ENCODE data around the gene GPATCH1. TPM values are rescaled to one million over a fixed set of nuclear protein-coding genes. Genes with fewer than 3 reads are reported as not detected.
A peak's percentile ranks its signal among the peaks of the same experiment; 100 is the strongest.

Gene GPATCH1
- total RNA-seq, 1 experiment from 2014 or later, result 7.8 TPM

GRCh38 chr19:33176670-33177416 lies 95.9 kb downstream of the GPATCH1 start:
- DNase-seq (ENCODE audit: low read depth, low spot score) (peak; percentile 97), ATAC-seq (peak; percentile 92)
- BruUV-seq (replicated peaks), result TSS peak; percentile 99
- no peaks in the 10 kb centered on the region for H4K20me1 ChIP-seq (ENCODE audit: insufficient read depth)
- RAD21 ChIA-PET (ENCODE audit: low non-redundant PET in 1 of 2, low total read pairs in 2 of 2, uncharacterized antibody in 2 of 2, unreplicated experiment in 2 of 2), result no interaction called here
- peaks cover 20 to 31% of the 10 kb centered on the region in 2 experiments for H3K4me1 ChIP-seq (ENCODE audit: control insufficient read depth in 1 of 2, insufficient read depth in 2 of 2, low read length in 2 of 2)
- POLR2A ChIA-PET, result interaction anchor here (1.0 to 1.2 kb wide), 4 partner anchors 10 to 197 kb away, joined by 3 to 5 read pairs (median 4); partner anchors contain the start of gene CEBPG
- H2AFZ ChIP-seq (ENCODE audit: low read depth, low read length, poor library complexity, severe bottlenecking), result no peak overlapping the region
- no peaks in the 10 kb centered on the region for H3K9me2 ChIP-seq (ENCODE audit: insufficient read depth)
- TF ChIP-seq, protein P1, sequence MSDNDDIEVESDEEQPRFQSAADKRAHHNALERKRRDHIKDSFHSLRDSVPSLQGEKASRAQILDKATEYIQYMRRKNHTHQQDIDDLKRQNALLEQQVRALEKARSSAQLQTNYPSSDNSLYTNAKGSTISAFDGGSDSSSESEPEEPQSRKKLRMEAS (IDR thresholded peaks at IDR 0.05), result peak; percentile 72
- peak; percentile 56; the same call in 1 of the 2 replicates for TF ChIP-seq SIN3A (IDR thresholded peaks at IDR 0.05; ENCODE audit: low read depth)
- peak; percentile 98 for TF ChIP-seq EGR1 (IDR thresholded peaks at IDR 0.05; ENCODE audit: low read depth)
- peak; percentile 98 for TF ChIP-seq POLR2AphosphoS5 (IDR thresholded peaks at IDR 0.05; ENCODE audit: low read depth, low read length)
- peak; percentile 99 for TF ChIP-seq ATF3 (IDR thresholded peaks at IDR 0.05)
- TF ChIP-seq, protein P2, sequence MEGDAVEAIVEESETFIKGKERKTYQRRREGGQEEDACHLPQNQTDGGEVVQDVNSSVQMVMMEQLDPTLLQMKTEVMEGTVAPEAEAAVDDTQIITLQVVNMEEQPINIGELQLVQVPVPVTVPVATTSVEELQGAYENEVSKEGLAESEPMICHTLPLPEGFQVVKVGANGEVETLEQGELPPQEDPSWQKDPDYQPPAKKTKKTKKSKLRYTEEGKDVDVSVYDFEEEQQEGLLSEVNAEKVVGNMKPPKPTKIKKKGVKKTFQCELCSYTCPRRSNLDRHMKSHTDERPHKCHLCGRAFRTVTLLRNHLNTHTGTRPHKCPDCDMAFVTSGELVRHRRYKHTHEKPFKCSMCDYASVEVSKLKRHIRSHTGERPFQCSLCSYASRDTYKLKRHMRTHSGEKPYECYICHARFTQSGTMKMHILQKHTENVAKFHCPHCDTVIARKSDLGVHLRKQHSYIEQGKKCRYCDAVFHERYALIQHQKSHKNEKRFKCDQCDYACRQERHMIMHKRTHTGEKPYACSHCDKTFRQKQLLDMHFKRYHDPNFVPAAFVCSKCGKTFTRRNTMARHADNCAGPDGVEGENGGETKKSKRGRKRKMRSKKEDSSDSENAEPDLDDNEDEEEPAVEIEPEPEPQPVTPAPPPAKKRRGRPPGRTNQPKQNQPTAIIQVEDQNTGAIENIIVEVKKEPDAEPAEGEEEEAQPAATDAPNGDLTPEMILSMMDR (IDR thresholded peaks at IDR 0.05 in 2 of 3, conservative IDR thresholded peaks at IDR 0.05 in 1 of 3; ENCODE audit: borderline replicate concordance in 1 of 3, insufficient read depth in 1 of 3, low read depth in 2 of 3, low read length in 2 of 3), result peak in 2 of 3 experiments; percentile 6 to 12; a peak in 1 of 6 replicates
- TF ChIP-seq TCF7L2 (IDR thresholded peaks at IDR 0.05; ENCODE audit: borderline replicate concordance, extremely low read depth, insufficient read depth, insufficient read length), result no peak
- TF ChIP-seq RAD21 (IDR thresholded peaks at IDR 0.05; ENCODE audit: low read depth), result no peak
- peak; percentile 33; the same call in 1 of the 2 replicates for TF ChIP-seq SP1 (IDR thresholded peaks at IDR 0.05; ENCODE audit: low read depth)
- peak; percentile 82 for TF ChIP-seq ELF1 (IDR thresholded peaks at IDR 0.05; ENCODE audit: borderline replicate concordance, low read depth)
- peak; percentile 22 for TF ChIP-seq YY1 (IDR thresholded peaks at IDR 0.05; ENCODE audit: extremely low read depth, insufficient replicate concordance, low read depth, low read length)
- TF ChIP-seq ZFX (IDR thresholded peaks at IDR 0.05), result peak; percentile 70; the same call in 1 of the 2 replicates
- no peak for TF ChIP-seq EZH2 (IDR thresholded peaks at IDR 0.05)
- peak; percentile 95 for TF ChIP-seq POLR2A (IDR thresholded peaks at IDR 0.05; ENCODE audit: borderline replicate concordance, extremely low read depth, insufficient read depth, insufficient read length)
- no peak for TF ChIP-seq FOSL1 (IDR thresholded peaks at IDR 0.05; ENCODE audit: low read depth)
- TF ChIP-seq CBX3 (IDR thresholded peaks at IDR 0.05; ENCODE audit: low read depth), result peak; percentile 14; the same call in 1 of the 2 replicates
- TF ChIP-seq EZH2phosphoT487 (IDR thresholded peaks at IDR 0.05; ENCODE audit: borderline replicate concordance), result no peak
- intact Hi-C loops (cut with micrococcal nuclease), result loop anchor here (2.0 to 10.0 kb wide), 3 partner anchors 32 to 1178 kb away; partner anchors contain the start of genes CEP89 and FAAP24
- H3K27ac ChIP-seq (ENCODE audit: low read depth, low read length), result peak overlapping the region; percentile 89
- peak overlapping the region; percentile 85 to 87 for H3K4me3 ChIP-seq (replicated peaks in 1 of 2; ENCODE audit: low read depth in 1 of 2, low read length in 2 of 2)
- H3K9me3 ChIP-seq (ENCODE audit: control insufficient read depth in 1 of 2, insufficient read depth in 1 of 2, low read depth in 1 of 2, low read length in 2 of 2), result no peaks in the 10 kb centered on the region
- peak overlapping the region; percentile 94 for H3K4me2 ChIP-seq (ENCODE audit: low read length)
- H3K27me3 ChIP-seq (ENCODE audit: insufficient read depth, low read length), result no peaks in the 10 kb centered on the region
- H3K79me2 ChIP-seq (ENCODE audit: insufficient read depth, low read length), result 0 out of 2 replicates have a peak, but pooled peaks cover 3% of the 10 kb centered on the region
- H3K36me3 ChIP-seq (ENCODE audit: control insufficient read depth in 1 of 2, insufficient read depth in 2 of 2, low read length in 2 of 2), result no peaks in the 10 kb centered on the region
- H3K9ac ChIP-seq (ENCODE audit: low read length), result peak overlapping the region; percentile 85
- CTCF ChIA-PET, result interaction anchor here (0.6 to 1.3 kb wide), 9 partner anchors 8 to 52 kb away, joined by 3 to 5 read pairs (median 3); no protein-coding TSS in a partner anchor
